Measurements from ENCODE around the gene TRIM5. TPM values are rescaled to one million over a fixed set of nuclear protein-coding genes. Genes with fewer than 3 reads are reported as not detected.

TRIM5 gene
- total RNA-seq, 1 experiment from 2014 or later: 51.1 TPM

GRCh38 chr11:5626196-5626595 lies 58.7 kb downstream of the TRIM5 start:
- no peak for DNase-seq (ENCODE audit: low read depth in 1 of 2, low spot score in 2 of 2)
- Histone ChIP-seq H3K27ac (no peak overlapping the region), H3K36me3 (no peaks in the 10 kb centered on the region), H3K9me3 (replicated peaks) (no peaks in the 10 kb centered on the region), H3K4me3 (no peak overlapping the region), H3K27me3 (replicated peaks) (no peaks in the 10 kb centered on the region), H3K4me1 (replicated peaks) (peaks cover 22% of the 10 kb centered on the region)

- no peak overlapping the region; the same call in 1 of the 2 replicates for H3K27ac ChIP-seq
- H3K36me3 ChIP-seq: no peaks in the 10 kb centered on the region
- DNase-seq (ENCODE audit: low read depth in 1 of 2, low spot score in 2 of 2): no peak
- H3K4me1 ChIP-seq (replicated peaks): peaks cover 31% of the 10 kb centered on the region
- H3K9me3 ChIP-seq (replicated peaks): no peaks in the 10 kb centered on the region
- H3K4me3 ChIP-seq: peak overlapping the region; percentile 49
- no peaks in the 10 kb centered on the region for H3K27me3 ChIP-seq (replicated peaks)
Measured at GRCh38 chr11:5625281-5625680, 59.6 kb downstream of the TRIM5 start.

DNA sequence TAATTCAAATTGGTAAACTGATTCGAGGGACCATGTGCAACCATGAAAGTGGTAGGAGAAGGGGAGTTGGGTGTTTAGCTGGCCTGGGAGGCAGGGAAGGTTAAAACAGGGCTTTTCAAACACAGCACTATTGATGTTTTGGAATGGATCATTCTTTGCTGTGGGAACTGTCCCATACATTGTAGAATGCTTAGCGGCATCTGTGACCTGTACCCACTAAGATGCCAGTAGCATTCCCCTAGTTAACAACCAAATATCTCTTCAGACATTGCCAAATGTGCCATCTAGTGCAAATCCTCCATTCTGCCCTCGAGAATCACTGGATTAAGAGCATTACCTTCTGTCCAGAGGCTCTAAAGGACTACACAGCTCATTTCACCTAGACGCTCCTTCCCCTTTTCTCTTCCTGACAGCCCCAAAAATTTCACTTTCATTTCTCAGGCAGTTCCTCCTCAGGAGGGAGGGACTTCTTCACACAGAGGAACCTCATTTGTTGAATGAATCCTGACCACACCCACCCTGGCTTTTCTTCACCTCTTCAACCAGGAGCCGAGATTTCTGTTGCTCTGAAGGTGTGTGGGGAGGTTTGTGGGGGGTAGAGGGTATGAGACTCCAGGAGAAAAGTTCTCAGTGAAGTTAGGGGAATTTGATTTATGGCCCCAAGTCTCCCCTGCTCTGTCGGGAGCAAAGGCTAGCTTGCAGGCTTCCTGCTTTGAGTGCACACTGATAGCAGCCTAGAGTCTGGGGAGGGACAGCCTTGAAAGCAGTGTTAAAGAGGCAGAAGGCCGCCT lies 60.2 kb downstream of the TRIM5 start, which contains the start of gene TRIM34:
Gene TRIM34, plus strand, starts transcription at position 513 of the 791 bp plus-strand sequence. CDS start 7,331 bp downstream, outside the sequence.
- Histone ChIP-seq H3K9me3 (replicated peaks) (no peaks in the 10 kb centered on the region), H3K27ac (peak within 1 kb of the TSS; percentile 25), H3K27me3 (replicated peaks) (no peaks in the 10 kb centered on the region), H3K4me3 (peak within 1 kb of the TSS; percentile 49), H3K36me3 (no peaks in the 10 kb centered on the region), H3K4me1 (replicated peaks) (peaks cover 33% of the 10 kb centered on the region)
- peak; percentile 63 to 84 for DNase-seq (ENCODE audit: low read depth in 1 of 2, low spot score in 2 of 2)

GRCh38 chr11:5622802-5623201 lies 62.1 kb downstream of the TRIM5 start:
- Histone ChIP-seq H3K4me3 (no peak overlapping the region), H3K4me1 (replicated peaks) (peaks cover 46% of the 10 kb centered on the region), H3K27me3 (replicated peaks) (no peaks in the 10 kb centered on the region), H3K36me3 (no peaks in the 10 kb centered on the region), H3K27ac (no peak overlapping the region), H3K9me3 (replicated peaks) (no peaks in the 10 kb centered on the region)
- no peak for DNase-seq (ENCODE audit: low read depth in 1 of 2, low spot score in 2 of 2)

- Histone ChIP-seq H3K4me1 (replicated peaks) (peaks cover 46% of the 10 kb centered on the region), H3K36me3 (no peaks in the 10 kb centered on the region), H3K27ac (peak overlapping the region; percentile 48; the same call in 1 of the 2 replicates), H3K4me3 (no peak overlapping the region), H3K27me3 (replicated peaks) (no peaks in the 10 kb centered on the region), H3K9me3 (replicated peaks) (no peaks in the 10 kb centered on the region)
- DNase-seq (ENCODE audit: low read depth in 1 of 2, low spot score in 2 of 2): no peak
Measured at GRCh38 chr11:5621580-5621979, 63.3 kb downstream of the TRIM5 start.

- Histone ChIP-seq H3K9me3 (replicated peaks) (no peaks in the 10 kb centered on the region), H3K27ac (peak overlapping the region; percentile 48), H3K27me3 (replicated peaks) (no peaks in the 10 kb centered on the region), H3K4me3 (no peak overlapping the region), H3K4me1 (replicated peaks) (peaks cover 43% of the 10 kb centered on the region), H3K36me3 (no peaks in the 10 kb centered on the region)
- DNase-seq (ENCODE audit: low read depth in 1 of 2, low spot score in 2 of 2): peak in 1 of 2 experiments; percentile 62
Measured at GRCh38 chr11:5620651-5621521, 64.0 kb downstream of the TRIM5 start.

DNA sequence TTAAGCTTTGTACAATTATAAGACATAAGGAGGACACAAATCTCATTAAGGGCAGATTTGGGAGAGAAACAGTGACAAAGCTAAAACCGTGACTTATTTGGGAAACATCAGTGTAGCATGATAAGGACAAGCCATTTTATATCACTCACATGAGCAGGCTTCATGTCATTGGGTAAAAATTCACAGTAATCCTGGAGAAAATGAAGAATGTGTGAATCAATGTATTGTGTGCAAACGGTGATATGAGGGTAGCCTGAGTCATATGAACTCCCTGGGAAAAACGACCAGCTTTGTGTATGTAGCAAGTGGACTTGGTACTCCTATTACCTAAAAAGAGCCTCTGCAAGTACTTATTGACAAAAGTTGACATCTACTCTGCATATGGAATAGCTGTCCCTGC lies 66.1 kb downstream of the TRIM5 start:
- Histone ChIP-seq H3K36me3 (no peaks in the 10 kb centered on the region), H3K27ac (peak overlapping the region; percentile 51), H3K9me3 (replicated peaks) (no peaks in the 10 kb centered on the region), H3K4me3 (no peak overlapping the region), H3K27me3 (replicated peaks) (no peaks in the 10 kb centered on the region), H3K4me1 (replicated peaks) (peaks cover 31% of the 10 kb centered on the region)
- DNase-seq (ENCODE audit: low read depth in 1 of 2, low spot score in 2 of 2): peak in 1 of 2 experiments; percentile 42

Other genes with a start within 250 kb of the TRIM5 start
- not detected in 2 replicates for gene OR51I1, start 243.6 kb downstream of the TRIM5 start, total RNA-seq (2014; rRNA removed; shearing (Covaris generic))
- not detected in 2 replicates for gene OR51I2, start 235.8 kb downstream of the TRIM5 start, total RNA-seq (2014; rRNA removed; shearing (Covaris generic))
- not detected in 2 replicates for gene OR52D1, start 196.4 kb downstream of the TRIM5 start, total RNA-seq (2014; rRNA removed; shearing (Covaris generic))
- not detected in 2 replicates for gene UBQLN3, start 175.1 kb downstream of the TRIM5 start, total RNA-seq (2014; rRNA removed; shearing (Covaris generic))
- gene UBQLNL, start 168.4 kb downstream of the TRIM5 start, total RNA-seq (2014; rRNA removed; shearing (Covaris generic)): 0.05 TPM in 1 of 2 replicates, not detected in the other
- not detected in 2 replicates for gene OR52H1, start 136.5 kb downstream of the TRIM5 start, total RNA-seq (2014; rRNA removed; shearing (Covaris generic))
- not detected in 2 replicates for gene OR52B6, start 104.2 kb downstream of the TRIM5 start, total RNA-seq (2014; rRNA removed; shearing (Covaris generic))
- 24.1 and 26.2 TPM in 2 replicates for gene TRIM6, start 88.4 kb downstream of the TRIM5 start, total RNA-seq (2014; rRNA removed; shearing (Covaris generic))
- gene TRIM34, start 60.1 kb downstream of the TRIM5 start, total RNA-seq (2014; rRNA removed; shearing (Covaris generic)): 6.0 and 10.6 TPM in 2 replicates
- 125 and 142 TPM in 2 replicates for gene TRIM22, start 4.7 kb upstream of the TRIM5 start, total RNA-seq (2014; rRNA removed; shearing (Covaris generic))
- not detected in 2 replicates for gene OR56B1, start 51.4 kb upstream of the TRIM5 start, total RNA-seq (2014; rRNA removed; shearing (Covaris generic))
- not detected in 2 replicates for gene OR52N4, start 69.2 kb upstream of the TRIM5 start, total RNA-seq (2014; rRNA removed; shearing (Covaris generic))
- not detected in 2 replicates for gene OR52N5, start 98.3 kb upstream of the TRIM5 start, total RNA-seq (2014; rRNA removed; shearing (Covaris generic))
- not detected in 2 replicates for gene OR52N1, start 106.2 kb upstream of the TRIM5 start, total RNA-seq (2014; rRNA removed; shearing (Covaris generic))
- not detected in 2 replicates for gene OR52N2, start 123.8 kb upstream of the TRIM5 start, total RNA-seq (2014; rRNA removed; shearing (Covaris generic))
- not detected in 2 replicates for gene OR52E6, start 156.8 kb upstream of the TRIM5 start, total RNA-seq (2014; rRNA removed; shearing (Covaris generic))
- gene OR52E8, start 172.6 kb upstream of the TRIM5 start, total RNA-seq (2014; rRNA removed; shearing (Covaris generic)): not detected in 2 replicates
- not detected in 2 replicates for gene OR52E4, start 195.6 kb upstream of the TRIM5 start, total RNA-seq (2014; rRNA removed; shearing (Covaris generic))
- not detected in 2 replicates for gene OR52E5, start 208.1 kb upstream of the TRIM5 start, total RNA-seq (2014; rRNA removed; shearing (Covaris generic))

Measured in SJSA1 (cell line).